NCI-H1436 (cell line): ENCODE data around the gene TRIM41.
"Not testable (repeated sequence)": the region's sequence is repeated elsewhere in the genome, so short reads cannot be mapped to it uniquely, and the experiment has no call there.

Source experiments
- DNase-seq: peaks from one replicate; lab custom pipeline; 2025; lab: John Stamatoyannopoulos, UW

The TRIM41 gene

GRCh38 chr5:181223058-181223728 lies at the start of gene TRIM41:
TSS of gene TRIM41 (plus strand) at chr5:181223281. CDS start at chr5:181224000, 719 bp downstream.
- DNase-seq: no peak

- no peak for DNase-seq
These were observed 49.4 kb upstream of the TRIM41 start for GRCh38 chr5:181173420-181174342.

- no peak for DNase-seq
These were observed 46.7 kb upstream of the TRIM41 start for GRCh38 chr5:181176254-181176952.

- not testable (repeated sequence) for DNase-seq
These were observed 45.5 kb upstream of the TRIM41 start for GRCh38 chr5:181177559-181177958.

- no peak for DNase-seq
These were observed 41.2 kb upstream of the TRIM41 start for GRCh38 chr5:181181650-181182565.

GRCh38 chr5:181182651-181183050 lies 40.4 kb upstream of the TRIM41 start:
- no peak for DNase-seq

GRCh38 chr5:181184845-181185216 lies 38.2 kb upstream of the TRIM41 start:
- no peak for DNase-seq

GRCh38 chr5:181185560-181185959 lies 37.5 kb upstream of the TRIM41 start:
- no peak for DNase-seq

GRCh38 chr5:181186022-181186421 lies 37.1 kb upstream of the TRIM41 start:
- no peak for DNase-seq

- no peak for DNase-seq
These were observed 36.0 kb upstream of the TRIM41 start for GRCh38 chr5:181186986-181187499.

- DNase-seq: no peak
These were observed 35.4 kb upstream of the TRIM41 start for GRCh38 chr5:181187500-181188213.

- no peak for DNase-seq
These were observed 34.2 kb upstream of the TRIM41 start for GRCh38 chr5:181188700-181189362.

- no peak for DNase-seq
These were observed 33.6 kb upstream of the TRIM41 start for GRCh38 chr5:181189363-181189961.

- no peak for DNase-seq
These were observed 32.9 kb upstream of the TRIM41 start for GRCh38 chr5:181189962-181190710.

GRCh38 chr5:181190711-181191525 lies 32.2 kb upstream of the TRIM41 start:
- DNase-seq: no peak

GRCh38 chr5:181191526-181192336 lies 31.4 kb upstream of the TRIM41 start:
- DNase-seq: no peak
